ENCODE data around the gene ZBED5. TPM values are rescaled to one million over a fixed set of nuclear protein-coding genes. Genes with fewer than 3 reads are reported as not detected.
"Not testable (repeated sequence)": the region's sequence is repeated elsewhere in the genome, so short reads cannot be mapped to it uniquely, and the experiment has no call there.

Gene ZBED5
- total RNA-seq, 1 experiment from 2014 or later, result 43.5 TPM

- DNase-seq (ENCODE audit: low spot score), result no peak
- ChIA-PET CTCF (no interaction called here), POLR2A (ENCODE audit: low non-redundant PET) (no interaction called here)
- H3K36me3 ChIP-seq (ENCODE audit: insufficient read depth, low read length, poor library complexity, severe bottlenecking), result no peaks in the 10 kb centered on the region
- BruUV-seq (replicated peaks), result no TSS peak
- intact Hi-C loops (cut with micrococcal nuclease; ENCODE audit: unreplicated experiment), result no loop called here
- no peak overlapping the region for H3K4me3 ChIP-seq (ENCODE audit: low read depth, low read length, poor library complexity, severe bottlenecking)
- no peaks in the 10 kb centered on the region for H3K27me3 ChIP-seq (replicated peaks; ENCODE audit: insufficient read depth, low read depth, low read length, poor library complexity)
- H3K9me3 ChIP-seq (ENCODE audit: low read depth, low read length, poor library complexity, severe bottlenecking), result no peaks in the 10 kb centered on the region
- no peaks in the 10 kb centered on the region for H3K4me1 ChIP-seq (ENCODE audit: insufficient read depth, low read length, poor library complexity, severe bottlenecking)
- H3K27ac ChIP-seq (ENCODE audit: low read depth, low read length, poor library complexity, severe bottlenecking), result no peak overlapping the region
- no peak for TF ChIP-seq CTCF (conservative IDR thresholded peaks at IDR 0.05; ENCODE audit: low read depth, low read length)
- TF ChIP-seq EZH2 (IDR thresholded peaks at IDR 0.05; ENCODE audit: borderline replicate concordance, low read depth, low read length, poor library complexity, severe bottlenecking), result no peak
Observed at GRCh38 chr11:10838083-10838482, 19.8 kb downstream of the ZBED5 start.

GRCh38 chr11:10836884-10837283 is 21.0 kb downstream of the ZBED5 start:
- intact Hi-C loops (cut with micrococcal nuclease; ENCODE audit: unreplicated experiment); BruUV-seq (replicated peaks); DNase-seq (ENCODE audit: low spot score); CTCF ChIA-PET; H3K36me3 ChIP-seq (ENCODE audit: insufficient read depth, low read length, poor library complexity, severe bottlenecking); H3K9me3 ChIP-seq (ENCODE audit: low read depth, low read length, poor library complexity, severe bottlenecking); POLR2A ChIA-PET (ENCODE audit: low non-redundant PET); H3K4me3 ChIP-seq (ENCODE audit: low read depth, low read length, poor library complexity, severe bottlenecking); H3K27ac ChIP-seq (ENCODE audit: low read depth, low read length, poor library complexity, severe bottlenecking); H3K27me3 ChIP-seq (replicated peaks; ENCODE audit: insufficient read depth, low read depth, low read length, poor library complexity); H3K4me1 ChIP-seq (ENCODE audit: insufficient read depth, low read length, poor library complexity, severe bottlenecking): not testable (repeated sequence)

- Histone ChIP-seq H3K36me3 (ENCODE audit: insufficient read depth, low read length, poor library complexity, severe bottlenecking) (no peaks in the 10 kb centered on the region), H3K4me3 (ENCODE audit: low read depth, low read length, poor library complexity, severe bottlenecking) (no peak overlapping the region), H3K9me3 (ENCODE audit: low read depth, low read length, poor library complexity, severe bottlenecking) (no peaks in the 10 kb centered on the region), H3K27me3 (replicated peaks; ENCODE audit: insufficient read depth, low read depth, low read length, poor library complexity) (no peaks in the 10 kb centered on the region), H3K27ac (ENCODE audit: low read depth, low read length, poor library complexity, severe bottlenecking) (no peak overlapping the region), H3K4me1 (ENCODE audit: insufficient read depth, low read length, poor library complexity, severe bottlenecking) (no peaks in the 10 kb centered on the region)
- DNase-seq (ENCODE audit: low spot score), result no peak
- CTCF ChIA-PET, result no interaction called here
- no TSS peak for BruUV-seq (replicated peaks)
- POLR2A ChIA-PET (ENCODE audit: low non-redundant PET), result no interaction called here
- intact Hi-C loops (cut with micrococcal nuclease; ENCODE audit: unreplicated experiment), result no loop called here
- TF ChIP-seq CTCF (conservative IDR thresholded peaks at IDR 0.05; ENCODE audit: low read depth, low read length) (no peak), EZH2 (IDR thresholded peaks at IDR 0.05; ENCODE audit: borderline replicate concordance, low read depth, low read length, poor library complexity, severe bottlenecking) (no peak)
Observed at GRCh38 chr11:10829139-10829538, 28.7 kb downstream of the ZBED5 start.

- no peak overlapping the region for H3K27ac ChIP-seq (ENCODE audit: low read depth, low read length, poor library complexity, severe bottlenecking)
- TF ChIP-seq EZH2 (IDR thresholded peaks at IDR 0.05; ENCODE audit: borderline replicate concordance, low read depth, low read length, poor library complexity, severe bottlenecking) (no peak), CTCF (conservative IDR thresholded peaks at IDR 0.05; ENCODE audit: low read depth, low read length) (no peak)
- no peak for DNase-seq (ENCODE audit: low spot score)
- no peaks in the 10 kb centered on the region for H3K36me3 ChIP-seq (ENCODE audit: insufficient read depth, low read length, poor library complexity, severe bottlenecking)
- intact Hi-C loops (cut with micrococcal nuclease; ENCODE audit: unreplicated experiment), result no loop called here
- no peaks in the 10 kb centered on the region for H3K9me3 ChIP-seq (ENCODE audit: low read depth, low read length, poor library complexity, severe bottlenecking)
- ChIA-PET POLR2A (ENCODE audit: low non-redundant PET) (no interaction called here), CTCF (no interaction called here)
- no peak overlapping the region for H3K4me3 ChIP-seq (ENCODE audit: low read depth, low read length, poor library complexity, severe bottlenecking)
- H3K4me1 ChIP-seq (ENCODE audit: insufficient read depth, low read length, poor library complexity, severe bottlenecking), result no peaks in the 10 kb centered on the region
- BruUV-seq (replicated peaks), result no TSS peak
- H3K27me3 ChIP-seq (replicated peaks; ENCODE audit: insufficient read depth, low read depth, low read length, poor library complexity), result no peaks in the 10 kb centered on the region
Observed at GRCh38 chr11:10828402-10828801, 29.5 kb downstream of the ZBED5 start.

Measured in A673 (cell line).